ENCODE data around the gene TMEM182. TPM values are rescaled to one million over a fixed set of nuclear protein-coding genes. Genes with fewer than 3 reads are reported as not detected.

TMEM182 gene
- total RNA-seq, 1 experiment from 2014 or later: 4.3 TPM

DNA sequence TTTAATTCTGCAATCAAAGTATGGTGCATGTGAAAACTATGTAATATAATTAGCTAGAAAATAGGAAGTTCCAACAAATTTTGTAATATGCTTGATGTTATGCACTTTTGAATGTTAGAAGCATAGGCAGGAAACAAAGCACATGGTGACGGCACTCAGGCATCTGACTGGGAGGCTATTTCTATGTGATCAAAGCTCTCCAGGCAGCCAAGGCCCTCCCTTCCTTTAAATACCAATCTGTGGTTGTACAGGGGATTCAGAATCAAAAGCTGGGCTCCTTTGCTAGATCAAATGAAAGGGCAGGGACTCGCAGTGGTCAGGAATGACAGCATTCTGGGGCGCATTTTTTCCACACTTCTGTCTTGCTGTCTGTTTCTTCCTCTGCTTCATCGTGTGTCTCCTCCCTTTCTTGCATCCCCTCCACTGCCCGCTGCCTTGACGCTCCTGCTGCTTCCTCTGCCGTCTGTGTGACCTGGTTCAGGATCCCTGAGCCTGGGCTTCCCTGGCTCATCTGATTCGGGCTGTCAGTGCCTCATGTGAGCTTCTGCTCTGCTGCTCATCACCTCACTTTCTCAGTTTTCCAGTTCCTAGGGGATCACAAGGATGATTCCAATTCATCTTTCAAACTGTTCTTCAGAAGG is 30.9 kb downstream of the TMEM182 start:
- Mint-ChIP-seq H3K36me3 (peaks cover 1% of the 10 kb centered on the region; the same call in 1 of the 2 replicates), H3K4me3 (no peak overlapping the region), H3K27me3 (ENCODE audit: low read depth) (no peaks in the 10 kb centered on the region), H3K4me1 (peaks cover 32% of the 10 kb centered on the region), H3K27ac (no peak overlapping the region), H3K9me3 (peaks cover 2% of the 10 kb centered on the region)
- POLR2A ChIA-PET: no interaction called here
- CTCF ChIA-PET: no interaction called here
- peak; percentile 50 for ATAC-seq
- no peak for DNase-seq (ENCODE audit: low spot score)
- TF ChIP-seq, protein P1, sequence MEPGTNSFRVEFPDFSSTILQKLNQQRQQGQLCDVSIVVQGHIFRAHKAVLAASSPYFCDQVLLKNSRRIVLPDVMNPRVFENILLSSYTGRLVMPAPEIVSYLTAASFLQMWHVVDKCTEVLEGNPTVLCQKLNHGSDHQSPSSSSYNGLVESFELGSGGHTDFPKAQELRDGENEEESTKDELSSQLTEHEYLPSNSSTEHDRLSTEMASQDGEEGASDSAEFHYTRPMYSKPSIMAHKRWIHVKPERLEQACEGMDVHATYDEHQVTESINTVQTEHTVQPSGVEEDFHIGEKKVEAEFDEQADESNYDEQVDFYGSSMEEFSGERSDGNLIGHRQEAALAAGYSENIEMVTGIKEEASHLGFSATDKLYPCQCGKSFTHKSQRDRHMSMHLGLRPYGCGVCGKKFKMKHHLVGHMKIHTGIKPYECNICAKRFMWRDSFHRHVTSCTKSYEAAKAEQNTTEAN (CRISPR knock-in tag; IDR thresholded peaks at IDR 0.05): no peak
- TF ChIP-seq JUN (CRISPR knock-in tag; IDR thresholded peaks at IDR 0.05) (no peak), ZNF263 (CRISPR knock-in tag; IDR thresholded peaks at IDR 0.05; ENCODE audit: low read depth) (no peak), ZNF423 (CRISPR knock-in tag; IDR thresholded peaks at IDR 0.05) (no peak), TEAD4 (CRISPR knock-in tag; IDR thresholded peaks at IDR 0.05) (no peak), NFATC4 (CRISPR knock-in tag; IDR thresholded peaks at IDR 0.05) (no peak), NR2C2 (CRISPR knock-in tag; IDR thresholded peaks at IDR 0.05) (no peak), JAZF1 (CRISPR knock-in tag; IDR thresholded peaks at IDR 0.05) (no peak), ZNF416 (CRISPR knock-in tag; IDR thresholded peaks at IDR 0.05) (no peak), ETV6 (CRISPR knock-in tag; IDR thresholded peaks at IDR 0.05) (no peak)
- TF ChIP-seq, protein P2, sequence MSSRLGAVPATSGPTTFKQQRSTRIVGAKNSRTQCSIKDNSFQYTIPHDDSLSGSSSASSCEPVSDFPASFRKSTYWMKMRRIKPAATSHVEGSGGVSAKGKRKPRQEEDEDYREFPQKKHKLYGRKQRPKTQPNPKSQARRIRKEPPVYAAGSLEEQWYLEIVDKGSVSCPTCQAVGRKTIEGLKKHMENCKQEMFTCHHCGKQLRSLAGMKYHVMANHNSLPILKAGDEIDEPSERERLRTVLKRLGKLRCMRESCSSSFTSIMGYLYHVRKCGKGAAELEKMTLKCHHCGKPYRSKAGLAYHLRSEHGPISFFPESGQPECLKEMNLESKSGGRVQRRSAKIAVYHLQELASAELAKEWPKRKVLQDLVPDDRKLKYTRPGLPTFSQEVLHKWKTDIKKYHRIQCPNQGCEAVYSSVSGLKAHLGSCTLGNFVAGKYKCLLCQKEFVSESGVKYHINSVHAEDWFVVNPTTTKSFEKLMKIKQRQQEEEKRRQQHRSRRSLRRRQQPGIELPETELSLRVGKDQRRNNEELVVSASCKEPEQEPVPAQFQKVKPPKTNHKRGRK (CRISPR knock-in tag; IDR thresholded peaks at IDR 0.05; ENCODE audit: borderline replicate concordance): no peak

DNA sequence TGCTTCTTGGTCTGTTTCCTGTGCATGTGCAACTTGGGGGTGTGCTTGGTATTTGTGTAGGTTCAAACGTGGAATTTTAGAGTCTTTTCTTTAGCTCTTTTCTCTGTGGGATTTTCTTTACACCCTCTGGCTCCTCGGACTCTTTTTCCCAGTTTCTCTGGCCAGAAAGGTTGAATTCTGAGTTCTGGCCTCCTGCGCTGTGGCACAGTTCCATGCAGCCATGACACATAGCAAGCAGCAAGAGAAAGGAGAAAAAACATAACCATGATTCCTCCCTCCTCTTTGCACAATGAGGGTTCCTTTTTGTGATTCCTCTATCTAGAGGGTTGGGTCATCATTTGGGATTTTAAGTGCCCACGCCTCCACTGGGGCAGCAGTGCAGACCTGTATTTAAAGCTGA is 33.8 kb downstream of the TMEM182 start:
- TF ChIP-seq ZNF396 (CRISPR knock-in tag; IDR thresholded peaks at IDR 0.05; ENCODE audit: borderline replicate concordance) (no peak), IRF2 (CRISPR knock-in tag; IDR thresholded peaks at IDR 0.05; ENCODE audit: borderline replicate concordance, low read depth) (no peak), TP53 (CRISPR knock-in tag; IDR thresholded peaks at IDR 0.05) (no peak), ZNF263 (CRISPR knock-in tag; IDR thresholded peaks at IDR 0.05; ENCODE audit: low read depth) (no peak), HMGA2 (CRISPR knock-in tag; IDR thresholded peaks at IDR 0.05) (no peak), FOXP1 (CRISPR knock-in tag; IDR thresholded peaks at IDR 0.05; ENCODE audit: borderline replicate concordance) (no peak), NFATC4 (CRISPR knock-in tag; IDR thresholded peaks at IDR 0.05) (no peak), FOXJ3 (CRISPR knock-in tag; IDR thresholded peaks at IDR 0.05; ENCODE audit: borderline replicate concordance) (no peak), MXD4 (CRISPR knock-in tag; IDR thresholded peaks at IDR 0.05; ENCODE audit: borderline replicate concordance) (no peak), ATF1 (CRISPR knock-in tag; IDR thresholded peaks at IDR 0.05) (no peak)
- TF ChIP-seq, protein P3, sequence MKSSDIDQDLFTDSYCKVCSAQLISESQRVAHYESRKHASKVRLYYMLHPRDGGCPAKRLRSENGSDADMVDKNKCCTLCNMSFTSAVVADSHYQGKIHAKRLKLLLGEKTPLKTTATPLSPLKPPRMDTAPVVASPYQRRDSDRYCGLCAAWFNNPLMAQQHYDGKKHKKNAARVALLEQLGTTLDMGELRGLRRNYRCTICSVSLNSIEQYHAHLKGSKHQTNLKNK (CRISPR knock-in tag; IDR thresholded peaks at IDR 0.05): no peak
- Mint-ChIP-seq H3K27ac (no peak overlapping the region), H3K4me1 (peaks cover 21% of the 10 kb centered on the region), H3K9me3 (peaks cover 27% of the 10 kb centered on the region), H3K36me3 (peaks cover 28% of the 10 kb centered on the region), H3K4me3 (no peak overlapping the region), H3K27me3 (ENCODE audit: low read depth) (no peaks in the 10 kb centered on the region; the same call in 1 of the 2 replicates)
- POLR2A ChIA-PET: no interaction called here
- CTCF ChIA-PET: interaction anchor here (1.4 to 1.7 kb wide), 2 partner anchors 10 to 42 kb away, joined by 3 to 8 read pairs; no protein-coding TSS in a partner anchor
- DNase-seq (ENCODE audit: low spot score) (no peak), ATAC-seq (no peak)

DNA sequence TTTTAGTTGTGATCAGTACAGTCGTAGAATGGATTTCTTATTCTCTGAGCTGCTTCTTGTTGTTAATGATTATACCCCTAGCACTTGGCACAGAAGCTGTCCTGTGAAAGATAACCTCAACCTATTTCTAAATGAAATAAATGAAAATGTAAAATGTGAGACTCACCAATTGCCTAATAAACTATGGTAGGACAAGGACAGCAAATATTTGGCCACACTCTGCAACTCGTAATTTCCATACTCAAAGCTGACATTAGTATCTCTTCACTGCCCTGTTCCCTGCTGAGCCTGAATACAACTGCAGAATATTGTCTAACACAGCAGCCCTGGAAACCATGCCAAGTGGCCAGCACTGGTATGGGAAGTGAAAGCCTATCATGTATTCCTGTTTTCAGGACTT is 34.5 kb downstream of the TMEM182 start:
- H3K27ac Mint-ChIP-seq: no peak overlapping the region
- peaks cover 34% of the 10 kb centered on the region for H3K9me3 Mint-ChIP-seq
- ChIA-PET CTCF (interaction anchor here (1.4 to 1.7 kb wide), 2 partner anchors 10 to 43 kb away, joined by 3 to 8 read pairs; no protein-coding TSS in a partner anchor), POLR2A (no interaction called here)
- DNase-seq (ENCODE audit: low spot score) (no peak), ATAC-seq (no peak)
- H3K36me3 Mint-ChIP-seq: peaks cover 35% of the 10 kb centered on the region
- H3K4me3 Mint-ChIP-seq: no peak overlapping the region
- H3K27me3 Mint-ChIP-seq (ENCODE audit: low read depth): no peaks in the 10 kb centered on the region; the same call in 1 of the 2 replicates
- H3K4me1 Mint-ChIP-seq: peaks cover 21% of the 10 kb centered on the region
- no peak for TF ChIP-seq FOXP1 (CRISPR knock-in tag; IDR thresholded peaks at IDR 0.05; ENCODE audit: borderline replicate concordance)
- TF ChIP-seq, protein P4, sequence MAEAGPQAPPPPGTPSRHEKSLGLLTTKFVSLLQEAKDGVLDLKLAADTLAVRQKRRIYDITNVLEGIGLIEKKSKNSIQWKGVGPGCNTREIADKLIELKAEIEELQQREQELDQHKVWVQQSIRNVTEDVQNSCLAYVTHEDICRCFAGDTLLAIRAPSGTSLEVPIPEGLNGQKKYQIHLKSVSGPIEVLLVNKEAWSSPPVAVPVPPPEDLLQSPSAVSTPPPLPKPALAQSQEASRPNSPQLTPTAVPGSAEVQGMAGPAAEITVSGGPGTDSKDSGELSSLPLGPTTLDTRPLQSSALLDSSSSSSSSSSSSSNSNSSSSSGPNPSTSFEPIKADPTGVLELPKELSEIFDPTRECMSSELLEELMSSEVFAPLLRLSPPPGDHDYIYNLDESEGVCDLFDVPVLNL (CRISPR knock-in tag; IDR thresholded peaks at IDR 0.05; ENCODE audit: borderline replicate concordance, low read depth): no peak
- TF ChIP-seq, protein P5, sequence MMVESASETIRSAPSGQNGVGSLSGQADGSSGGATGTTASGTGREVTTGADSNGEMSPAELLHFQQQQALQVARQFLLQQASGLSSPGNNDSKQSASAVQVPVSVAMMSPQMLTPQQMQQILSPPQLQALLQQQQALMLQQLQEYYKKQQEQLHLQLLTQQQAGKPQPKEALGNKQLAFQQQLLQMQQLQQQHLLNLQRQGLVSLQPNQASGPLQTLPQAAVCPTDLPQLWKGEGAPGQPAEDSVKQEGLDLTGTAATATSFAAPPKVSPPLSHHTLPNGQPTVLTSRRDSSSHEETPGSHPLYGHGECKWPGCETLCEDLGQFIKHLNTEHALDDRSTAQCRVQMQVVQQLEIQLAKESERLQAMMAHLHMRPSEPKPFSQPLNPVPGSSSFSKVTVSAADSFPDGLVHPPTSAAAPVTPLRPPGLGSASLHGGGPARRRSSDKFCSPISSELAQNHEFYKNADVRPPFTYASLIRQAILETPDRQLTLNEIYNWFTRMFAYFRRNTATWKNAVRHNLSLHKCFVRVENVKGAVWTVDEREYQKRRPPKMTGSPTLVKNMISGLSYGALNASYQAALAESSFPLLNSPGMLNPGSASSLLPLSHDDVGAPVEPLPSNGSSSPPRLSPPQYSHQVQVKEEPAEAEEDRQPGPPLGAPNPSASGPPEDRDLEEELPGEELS (CRISPR knock-in tag; IDR thresholded peaks at IDR 0.05): no peak
- TF ChIP-seq, protein P6, sequence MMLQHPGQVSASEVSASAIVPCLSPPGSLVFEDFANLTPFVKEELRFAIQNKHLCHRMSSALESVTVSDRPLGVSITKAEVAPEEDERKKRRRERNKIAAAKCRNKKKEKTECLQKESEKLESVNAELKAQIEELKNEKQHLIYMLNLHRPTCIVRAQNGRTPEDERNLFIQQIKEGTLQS (CRISPR knock-in tag; conservative IDR thresholded peaks at IDR 0.05): no peak
- TF ChIP-seq, protein P7, sequence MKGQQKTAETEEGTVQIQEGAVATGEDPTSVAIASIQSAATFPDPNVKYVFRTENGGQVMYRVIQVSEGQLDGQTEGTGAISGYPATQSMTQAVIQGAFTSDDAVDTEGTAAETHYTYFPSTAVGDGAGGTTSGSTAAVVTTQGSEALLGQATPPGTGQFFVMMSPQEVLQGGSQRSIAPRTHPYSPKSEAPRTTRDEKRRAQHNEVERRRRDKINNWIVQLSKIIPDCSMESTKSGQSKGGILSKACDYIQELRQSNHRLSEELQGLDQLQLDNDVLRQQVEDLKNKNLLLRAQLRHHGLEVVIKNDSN (CRISPR knock-in tag; IDR thresholded peaks at IDR 0.05): no peak
- no peak for TF ChIP-seq JUN (CRISPR knock-in tag; IDR thresholded peaks at IDR 0.05)
